Right renal pelvis (tissue), 4 donors: ENCODE measurements around the gene C16orf96. TPM values are rescaled to one million over a fixed set of nuclear protein-coding genes. Genes with fewer than 3 reads are reported as not detected.
"Not testable (repeated sequence)": the region's sequence is repeated elsewhere in the genome, so short reads cannot be mapped to it uniquely, and the experiment has no call there.

Experiments used
- DNase-seq, 4 donors: peaks; one replicate each; pipeline ENCODE4 v3.0.0-alpha.2; 2013; ENCODE audit warnings: low read depth in 4 of 4, low spot score in 3 of 4, missing footprints in 1 of 4
- polyA plus RNA-seq, 4 donors: library from polyadenylated mRNA; unstranded; fragments of 120-200 nt; gene quantifications; one replicate each; pipeline ENCODE4 v1.2.1, GENCODE V29; 2013; ENCODE audit not compliant: insufficient read length in 4 of 4

C16orf96 gene
- polyA plus RNA-seq, 4 donors: 0.17 to 0.33 (median 0.26) TPM

DNA sequence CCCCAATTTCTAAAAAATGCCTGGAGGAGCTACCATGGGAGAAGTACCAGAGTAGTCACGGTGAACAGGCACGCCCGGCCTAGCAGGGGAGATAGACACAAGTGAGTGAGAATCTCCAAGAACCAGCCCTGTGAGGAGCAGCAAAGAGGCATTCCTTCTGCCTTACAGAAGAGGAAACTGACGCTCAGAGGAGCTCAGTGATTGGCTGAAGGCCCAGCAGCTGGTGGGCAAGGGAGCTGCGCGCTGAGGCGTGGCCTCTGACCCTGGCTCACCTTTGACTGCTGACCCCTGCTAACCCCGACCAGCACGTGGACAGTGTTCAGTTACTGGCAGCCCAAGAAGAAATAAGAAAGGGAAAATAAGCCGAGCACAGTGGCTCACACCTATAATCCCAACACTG is 1.8 kb downstream of the C16orf96 start:
- DNase-seq: no peak

GRCh38 chr16:4561596-4561995 is 5.5 kb downstream of the C16orf96 start:
- no peak for DNase-seq

DNA sequence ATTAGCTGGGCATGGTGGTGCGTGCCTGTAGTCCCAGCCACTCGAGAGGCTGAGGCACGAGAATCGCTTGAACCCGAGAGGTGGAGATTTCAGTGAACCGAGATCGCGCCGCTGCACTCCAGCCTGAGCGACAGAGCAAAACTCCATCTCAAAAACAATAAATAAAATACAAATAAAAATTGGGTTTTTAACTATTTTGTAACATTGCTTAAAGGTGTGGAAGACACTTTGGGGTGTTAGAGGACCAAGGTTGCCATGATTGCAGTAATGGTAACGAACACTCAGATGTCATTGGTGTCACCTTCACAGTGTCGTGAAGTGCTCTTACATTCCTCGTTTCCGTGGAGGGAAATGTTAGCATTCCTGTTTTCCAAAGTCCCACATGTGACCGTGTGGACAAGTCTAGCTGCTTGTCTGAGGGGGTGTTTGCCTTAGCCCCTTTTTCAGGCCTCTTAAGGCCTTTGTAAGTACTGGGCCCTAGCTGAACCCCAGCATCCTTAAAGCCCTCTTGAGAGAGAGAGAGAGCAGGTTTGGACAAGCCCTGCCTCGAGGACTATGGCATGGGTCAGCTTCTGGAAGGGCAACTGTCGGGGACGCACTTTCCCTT is 8.6 kb downstream of the C16orf96 start:
- no peak for DNase-seq

- no peak for DNase-seq
Observed at GRCh38 chr16:4566144-4566543, 10.0 kb downstream of the C16orf96 start.

GRCh38 chr16:4570086-4570485 is 13.9 kb downstream of the C16orf96 start:
- DNase-seq: no peak

DNA sequence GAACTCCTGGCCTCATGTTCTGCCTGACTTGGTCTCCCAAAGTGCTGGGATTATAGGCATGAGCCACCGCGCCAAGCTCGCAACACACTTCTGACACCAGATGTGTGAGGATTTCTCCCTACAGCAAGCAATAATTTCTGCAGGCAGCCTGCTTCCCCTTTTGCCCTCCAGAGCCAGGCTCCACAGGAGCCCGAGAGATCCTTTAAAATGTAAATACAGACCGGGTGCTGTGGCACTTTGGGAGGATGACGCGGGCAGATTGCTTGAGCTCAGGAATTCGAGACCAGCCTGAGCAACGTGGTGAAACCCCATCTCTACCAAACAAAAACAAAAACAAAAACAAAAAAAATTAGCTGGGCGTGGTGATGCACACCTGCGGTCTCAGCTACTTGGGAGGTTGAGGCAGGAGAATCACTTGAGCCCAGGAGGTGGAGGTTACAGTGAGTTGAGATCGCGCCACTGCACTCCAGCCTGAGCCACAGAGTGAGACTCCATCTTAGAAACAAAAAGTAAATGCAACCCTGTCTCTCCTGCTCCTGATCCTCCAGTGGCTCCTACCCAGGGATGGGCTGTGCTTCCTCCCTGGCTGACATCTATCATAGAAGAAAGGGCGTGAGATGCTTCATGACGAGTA is 14.7 kb downstream of the C16orf96 start:
- no peak for DNase-seq

GRCh38 chr16:4572715-4573114 is 16.6 kb downstream of the C16orf96 start:
- DNase-seq: peak in 3 of 4 donors; percentile 40 to 58 (median 44)

DNA sequence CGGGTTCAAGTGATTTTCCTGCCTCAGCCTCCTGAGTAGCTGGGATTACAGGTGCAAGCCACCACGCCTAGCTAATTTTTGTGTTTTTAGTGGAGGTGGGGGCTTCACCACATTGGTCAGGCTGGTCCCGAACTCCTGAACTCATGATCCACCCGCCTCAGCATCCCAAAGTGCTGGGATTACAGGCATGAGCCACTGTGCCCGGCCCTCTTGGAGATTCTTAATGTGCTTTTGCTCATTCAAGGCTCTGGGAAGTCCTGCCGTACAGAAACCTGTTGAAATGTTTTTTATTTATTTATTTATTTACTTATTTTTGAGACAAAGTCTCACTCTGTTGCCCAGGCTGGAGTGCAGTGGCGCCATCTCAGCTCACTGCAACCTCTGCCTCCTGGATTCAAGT is 17.8 kb downstream of the C16orf96 start:
- DNase-seq: not testable (repeated sequence)

GRCh38 chr16:4574919-4575705 is 19.0 kb downstream of the C16orf96 start:
- no peak for DNase-seq

DNA sequence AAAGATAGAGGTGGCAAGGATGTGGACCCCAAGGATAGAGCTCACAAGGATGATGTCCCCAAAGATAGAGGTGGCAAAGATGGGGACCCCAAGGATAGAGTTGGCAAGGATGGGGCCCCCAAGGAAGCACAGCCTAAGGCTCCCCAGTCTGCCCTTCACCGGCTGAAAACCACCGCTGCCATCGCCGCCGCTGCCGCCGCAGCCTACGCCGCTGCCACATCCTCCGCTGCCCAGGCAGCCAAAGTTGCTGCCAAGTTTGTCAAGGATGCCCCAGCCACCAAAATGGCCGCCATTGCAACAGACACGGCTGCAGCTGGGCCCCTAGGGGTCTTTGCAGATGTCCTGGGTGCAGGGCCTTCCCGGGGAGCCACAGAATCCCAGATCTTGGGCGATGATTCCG is 19.9 kb downstream of the C16orf96 start:
- no peak for DNase-seq

DNA sequence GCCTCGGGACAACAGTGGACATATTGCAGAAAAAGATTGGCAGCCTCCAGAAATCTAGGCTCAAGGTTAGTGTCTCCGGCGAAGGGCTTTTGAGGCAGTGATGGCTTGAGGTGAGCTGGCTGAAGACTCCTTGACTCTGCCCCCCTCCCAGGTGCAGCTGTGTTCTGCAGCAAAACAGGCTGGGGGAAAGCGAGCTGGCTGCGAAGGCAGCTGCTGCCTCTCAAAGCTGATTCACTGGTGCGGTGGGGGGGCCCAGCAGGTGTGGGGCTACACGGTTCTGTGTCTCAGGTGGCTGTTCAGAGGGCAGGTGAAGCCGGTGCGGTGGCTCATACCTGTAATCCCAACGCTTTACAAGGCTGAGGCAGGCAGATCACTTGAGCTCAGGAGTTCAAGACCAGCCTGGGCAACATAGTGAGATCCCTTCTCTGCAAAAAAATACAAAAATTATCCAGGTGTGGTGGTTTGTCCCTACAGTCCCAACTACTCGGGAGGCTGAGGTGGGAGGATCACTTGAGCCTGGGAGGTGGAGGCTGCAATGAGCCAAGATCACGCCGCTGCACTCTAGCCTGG is 22.9 kb downstream of the C16orf96 start:
- DNase-seq: no peak

GRCh38 chr16:4580250-4580649 is 24.1 kb downstream of the C16orf96 start:
- DNase-seq: no peak

GRCh38 chr16:4583906-4584305 is 27.8 kb downstream of the C16orf96 start:
- no peak for DNase-seq

GRCh38 chr16:4586291-4586690 is 30.2 kb downstream of the C16orf96 start:
- no peak for DNase-seq

GRCh38 chr16:4588386-4588785 is 32.2 kb downstream of the C16orf96 start:
- no peak for DNase-seq

DNA sequence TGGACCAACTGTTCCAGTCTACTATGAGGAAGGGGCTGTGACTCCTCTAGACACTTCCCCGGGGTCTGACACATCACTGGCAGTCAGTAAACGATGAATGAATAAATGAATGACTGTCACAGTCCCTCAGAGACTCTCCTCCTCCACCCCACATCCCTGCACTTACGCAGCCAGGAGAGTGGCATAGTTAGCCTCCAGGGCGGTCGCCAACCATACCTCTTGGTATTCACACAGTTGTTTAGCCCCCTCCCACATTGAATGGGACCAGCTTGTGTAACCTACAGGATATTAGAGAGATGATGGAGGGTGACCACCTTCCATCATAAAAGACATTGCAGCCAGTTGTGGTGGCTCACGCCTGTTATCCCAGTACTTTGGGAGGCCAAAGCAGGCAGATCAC is 32.8 kb downstream of the C16orf96 start:
- no peak for DNase-seq

- no peak for DNase-seq
Observed at GRCh38 chr16:4591191-4591590, 35.1 kb downstream of the C16orf96 start.

GRCh38 chr16:4591706-4592470 is 35.7 kb downstream of the C16orf96 start:
- DNase-seq: no peak

GRCh38 chr16:4593086-4593485 is 36.9 kb downstream of the C16orf96 start:
- DNase-seq: no peak
